ENCODE measurements around the gene STK24. TPM values are rescaled to one million over a fixed set of nuclear protein-coding genes. Genes with fewer than 3 reads are reported as not detected.

STK24 gene
- total RNA-seq, 1 donor = 82.2 TPM

GRCh38 chr13:98524391-98524790, 52.5 kb downstream of the STK24 start:
- H2AFZ ChIP-seq (ENCODE audit: low read length) = no peak overlapping the region
- peaks cover 91% of the 10 kb centered on the region for H4K20me1 ChIP-seq (ENCODE audit: insufficient read depth, low read length)
- H3K9me3 ChIP-seq (ENCODE audit: low read depth, low read length) = no peaks in the 10 kb centered on the region
- H3K4me1 ChIP-seq (ENCODE audit: insufficient read depth, low read length) = peaks cover 13% of the 10 kb centered on the region
- H3K4me2 ChIP-seq (ENCODE audit: insufficient read depth, low read length) = no peak overlapping the region
- H3K36me3 ChIP-seq (ENCODE audit: insufficient read depth, low read length) = no peaks in the 10 kb centered on the region
- no peaks in the 10 kb centered on the region for H3K27me3 ChIP-seq (ENCODE audit: insufficient read depth, low read length)
- no peak for DNase-seq (ENCODE audit: insufficient read length, low spot score, missing footprints)
- no peak overlapping the region for H3K27ac ChIP-seq (ENCODE audit: low read depth, low read length)
- H3K4me3 ChIP-seq (ENCODE audit: insufficient read depth, low read length) = no peak overlapping the region
- peaks cover 100% of the 10 kb centered on the region for H3K79me2 ChIP-seq (ENCODE audit: insufficient read depth, low read length)
- no peak for TF ChIP-seq CTCF (IDR thresholded peaks at IDR 0.05; ENCODE audit: extremely low read depth, low read depth, low read length)

DNA sequence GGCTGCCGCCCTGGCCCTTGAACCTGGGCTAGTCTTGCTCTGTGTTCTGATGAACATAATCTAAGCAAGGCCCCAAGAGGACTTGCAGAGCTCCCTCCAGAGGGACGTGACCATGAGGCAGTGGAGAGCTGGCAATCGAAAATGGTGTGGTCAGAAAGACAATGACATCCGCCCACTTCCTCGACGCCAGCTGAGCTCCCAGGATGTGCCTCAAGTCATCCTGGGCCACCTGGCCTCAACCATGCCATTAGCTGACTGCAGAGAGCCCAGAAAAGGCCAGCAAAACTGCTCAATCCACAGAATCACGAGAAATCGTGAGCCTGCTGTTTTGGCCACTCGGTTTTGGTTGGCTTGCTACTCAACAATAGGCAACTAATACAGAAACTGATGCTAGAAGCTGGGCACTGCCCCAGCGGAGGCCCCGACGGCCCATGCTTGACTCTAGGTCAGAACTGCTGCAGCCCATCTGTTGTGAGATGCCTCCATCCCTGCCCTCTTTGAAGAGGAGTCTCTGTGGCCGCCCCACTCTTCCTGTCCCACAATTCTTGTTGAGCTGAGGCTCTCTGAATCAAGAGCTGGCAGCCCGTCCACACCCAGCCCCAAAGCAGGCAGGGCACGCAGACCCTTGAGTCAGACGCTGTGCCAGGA, 53.3 kb downstream of the STK24 start:
- Histone ChIP-seq H3K27ac (ENCODE audit: low read depth, low read length) (no peak overlapping the region), H2AFZ (ENCODE audit: low read length) (no peak overlapping the region), H3K4me1 (ENCODE audit: insufficient read depth, low read length) (peaks cover 8% of the 10 kb centered on the region), H3K79me2 (ENCODE audit: insufficient read depth, low read length) (peaks cover 100% of the 10 kb centered on the region), H3K27me3 (ENCODE audit: insufficient read depth, low read length) (no peaks in the 10 kb centered on the region), H3K4me3 (ENCODE audit: insufficient read depth, low read length) (no peak overlapping the region), H3K36me3 (ENCODE audit: insufficient read depth, low read length) (peaks cover 1% of the 10 kb centered on the region), H4K20me1 (ENCODE audit: insufficient read depth, low read length) (peaks cover 84% of the 10 kb centered on the region), H3K9me3 (ENCODE audit: low read depth, low read length) (no peaks in the 10 kb centered on the region), H3K4me2 (ENCODE audit: insufficient read depth, low read length) (no peak overlapping the region)
- DNase-seq (ENCODE audit: insufficient read length, low spot score, missing footprints) = no peak
- TF ChIP-seq CTCF (IDR thresholded peaks at IDR 0.05; ENCODE audit: extremely low read depth, low read depth, low read length) = no peak

DNA sequence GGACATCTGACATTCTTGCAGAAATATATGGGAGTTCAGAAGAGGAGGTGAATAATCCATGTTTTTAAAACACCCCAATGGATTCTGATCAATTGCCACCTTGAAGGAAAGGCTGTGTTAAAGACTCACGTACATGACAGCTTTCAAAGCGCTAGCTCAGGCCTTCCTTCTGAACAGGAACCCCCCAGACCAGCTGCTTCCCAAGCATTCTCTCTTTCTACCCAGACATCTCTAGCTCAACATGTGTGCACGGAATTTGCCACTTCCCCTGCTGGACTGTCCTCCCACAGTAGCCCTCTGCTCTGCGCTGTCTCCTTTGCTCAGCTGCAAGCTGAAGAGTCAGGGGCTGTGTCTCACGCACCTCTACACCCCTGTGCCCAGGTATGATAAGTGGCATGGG, 54.5 kb downstream of the STK24 start:
- H3K27ac ChIP-seq (ENCODE audit: low read depth, low read length) = no peak overlapping the region
- peaks cover 72% of the 10 kb centered on the region for H4K20me1 ChIP-seq (ENCODE audit: insufficient read depth, low read length)
- H3K27me3 ChIP-seq (ENCODE audit: insufficient read depth, low read length) = no peaks in the 10 kb centered on the region
- H2AFZ ChIP-seq (ENCODE audit: low read length) = no peak overlapping the region
- H3K4me2 ChIP-seq (ENCODE audit: insufficient read depth, low read length) = no peak overlapping the region
- no peak for TF ChIP-seq CTCF (IDR thresholded peaks at IDR 0.05; ENCODE audit: extremely low read depth, low read depth, low read length)
- no peaks in the 10 kb centered on the region for H3K9me3 ChIP-seq (ENCODE audit: low read depth, low read length)
- no peak overlapping the region for H3K4me3 ChIP-seq (ENCODE audit: insufficient read depth, low read length)
- peaks cover 4% of the 10 kb centered on the region for H3K4me1 ChIP-seq (ENCODE audit: insufficient read depth, low read length)
- DNase-seq (ENCODE audit: insufficient read length, low spot score, missing footprints) = no peak
- H3K36me3 ChIP-seq (ENCODE audit: insufficient read depth, low read length) = peaks cover 11% of the 10 kb centered on the region
- H3K79me2 ChIP-seq (ENCODE audit: insufficient read depth, low read length) = peaks cover 100% of the 10 kb centered on the region

DNA sequence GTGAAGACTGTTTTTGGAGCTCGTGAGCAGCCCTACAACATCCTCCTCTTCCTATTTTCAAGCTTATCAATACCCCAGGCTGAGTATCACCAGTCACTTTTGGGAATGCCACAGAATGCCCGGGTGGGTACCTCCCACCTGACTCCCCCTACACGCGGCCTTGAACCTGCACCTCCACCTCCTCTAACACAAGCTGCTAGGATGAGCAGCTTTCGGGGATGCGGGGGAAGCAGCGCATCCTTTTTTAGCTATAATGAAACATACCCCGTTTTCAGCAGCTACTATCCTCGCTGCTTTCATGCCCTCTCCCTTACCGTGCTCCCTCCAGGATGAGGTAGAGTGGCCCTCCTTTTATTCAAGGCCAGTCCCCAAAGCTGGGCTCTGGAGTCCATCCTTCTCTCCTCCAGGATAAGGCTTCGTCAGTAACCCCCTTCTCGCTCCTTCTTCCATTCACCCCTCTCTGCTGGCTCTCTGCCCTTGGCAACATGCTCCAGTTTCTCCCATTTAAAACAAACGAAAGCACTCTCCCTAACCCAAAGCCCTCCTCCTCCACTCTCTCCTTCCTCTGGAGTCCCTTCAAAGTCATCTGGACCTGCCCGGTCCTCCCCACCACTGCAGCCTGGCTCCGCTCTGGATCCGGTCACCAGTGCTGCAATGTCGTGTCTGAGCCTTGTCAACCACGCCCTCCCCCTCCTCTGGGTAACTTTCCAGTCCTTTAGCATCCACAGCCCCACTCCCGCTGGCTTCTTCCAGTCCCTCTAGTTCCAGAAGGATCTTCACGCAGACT, 55.3 kb downstream of the STK24 start:
- H4K20me1 ChIP-seq (ENCODE audit: insufficient read depth, low read length) = peaks cover 65% of the 10 kb centered on the region
- no peak overlapping the region for H3K4me2 ChIP-seq (ENCODE audit: insufficient read depth, low read length)
- H3K79me2 ChIP-seq (ENCODE audit: insufficient read depth, low read length) = peaks cover 100% of the 10 kb centered on the region
- H3K9me3 ChIP-seq (ENCODE audit: low read depth, low read length) = no peaks in the 10 kb centered on the region
- no peak for DNase-seq (ENCODE audit: insufficient read length, low spot score, missing footprints)
- TF ChIP-seq CTCF (IDR thresholded peaks at IDR 0.05; ENCODE audit: extremely low read depth, low read depth, low read length) = no peak
- no peak overlapping the region for H3K4me3 ChIP-seq (ENCODE audit: insufficient read depth, low read length)
- peaks cover 14% of the 10 kb centered on the region for H3K36me3 ChIP-seq (ENCODE audit: insufficient read depth, low read length)
- H3K27me3 ChIP-seq (ENCODE audit: insufficient read depth, low read length) = no peaks in the 10 kb centered on the region
- peaks cover 4% of the 10 kb centered on the region for H3K4me1 ChIP-seq (ENCODE audit: insufficient read depth, low read length)
- no peak overlapping the region for H3K27ac ChIP-seq (ENCODE audit: low read depth, low read length)
- H2AFZ ChIP-seq (ENCODE audit: low read length) = no peak overlapping the region

All from osteoblast (primary cell).